OCI-LY7 (cell line): Measurements from ENCODE around the gene SLC66A2. TPM values are rescaled to one million over a fixed set of nuclear protein-coding genes. Genes with fewer than 3 reads are reported as not detected.

Experiments
- BruUV-seq: library from RNA; stranded (reverse); fragments of 400-500 nt; replicated peaks from 2 replicates; lab custom pipeline; 2021; lab: Mats Ljungman, UMichigan
- CTCF ChIA-PET: fragments of 300-600 bp; sonication (Branson Sonifier 250); formaldehyde crosslinking; loops from one replicate; lab custom pipeline; 2022; ENCODE audit warnings: antibody characterized with exemption; ENCODE audit not compliant: unreplicated experiment; lab: Charles Lee
- POLR2A ChIA-PET: fragments of 300-600 bp; sonication (Branson Sonifier 250); formaldehyde crosslinking; loops from one replicate; lab custom pipeline; 2022; ENCODE audit warnings: antibody characterized with exemption; lab: Charles Lee
- DNase-seq: peaks from one replicate; pipeline ENCODE4 v3.0.0-alpha.2; 2015; ENCODE audit warnings: low spot score
- H2AFZ ChIP-seq: fragments of 200-600 bp; sonication (generic), shearing (Covaris generic); 2 replicates; pipeline ENCODE4 v1.6.1; 2014; ENCODE audit warnings: mild to moderate bottlenecking, antibody characterized with exemption, low read length, moderate library complexity
- H3K27ac ChIP-seq: fragments of 200-600 bp; sonication (generic); 2 replicates; pipeline ENCODE4 v1.5.1; 2014; ENCODE audit warnings: mixed run types, low read depth, mild to moderate bottlenecking, moderate library complexity, low read length, inconsistent platforms; ENCODE audit not compliant: poor library complexity, severe bottlenecking
- H3K36me3 ChIP-seq: fragments of 200-600 bp; sonication (generic); 2 replicates; pipeline ENCODE4 v1.6.1; 2014; ENCODE audit warnings: mild to moderate bottlenecking, antibody characterized with exemption, low read length, moderate library complexity, mixed read lengths; ENCODE audit not compliant: insufficient read depth
- H3K4me1 ChIP-seq: fragments of 200-600 bp; sonication (generic); 2 replicates; pipeline ENCODE4 v1.5.1; 2014; ENCODE audit warnings: mild to moderate bottlenecking, low read length; ENCODE audit not compliant: insufficient read depth, poor library complexity, severe bottlenecking
- H3K4me2 ChIP-seq: fragments of 200-600 bp; sonication (generic); 2 replicates; pipeline ENCODE4 v1.6.1; 2014; ENCODE audit warnings: mild to moderate bottlenecking, low read length
- H3K4me3 ChIP-seq: fragments of 200-600 bp; sonication (generic); 2 replicates; pipeline ENCODE4 v1.5.1; 2014; ENCODE audit warnings: mild to moderate bottlenecking, low read depth, low read length; ENCODE audit not compliant: poor library complexity, severe bottlenecking
- H3K79me2 ChIP-seq: fragments of 200-600 bp; sonication (generic); 2 replicates; pipeline ENCODE4 v1.6.1; 2016; ENCODE audit warnings: low read depth, mild to moderate bottlenecking, low read length, moderate library complexity, mixed read lengths; ENCODE audit not compliant: insufficient read depth
- H3K9me2 ChIP-seq: fragments of 200-600 bp; sonication (generic); 2 replicates; pipeline ENCODE4 v1.6.1; 2016; ENCODE audit warnings: mild to moderate bottlenecking, low read length, mixed read lengths; ENCODE audit not compliant: insufficient read depth
- H3K9me3 ChIP-seq: fragments of 200-600 bp; sonication (generic); 2 replicates; pipeline ENCODE4 v1.6.1; 2014; ENCODE audit warnings: mild to moderate bottlenecking, mixed run types, low read length, mixed read lengths
- H4K20me1 ChIP-seq: fragments of 200-600 bp; sonication (generic); 2 replicates; pipeline ENCODE4 v1.6.1; 2014; ENCODE audit warnings: mild to moderate bottlenecking, antibody characterized with exemption, low read length, moderate library complexity, mixed read lengths; ENCODE audit not compliant: insufficient read depth
- EZH2phosphoT487 ChIP-seq: fragments of 200-600 bp; sonication (generic); IDR thresholded peaks from 2 replicates; pipeline ENCODE4 v1.6.1; 2018; ENCODE audit warnings: low read depth, borderline replicate concordance, mild to moderate bottlenecking, mixed run types, antibody characterized with exemption, low read length, moderate library complexity, mixed read lengths
- intact Hi-C: fragments of 100-400 bp; cut with micrococcal nuclease; formaldehyde crosslinking; loops from one replicate; pipeline ENCODE4 v1.10.0; 2022; ENCODE audit not compliant: unreplicated experiment
- total RNA-seq, 2 experiments: library from RNA; depleted of rRNA in 1 of 2; stranded (reverse); fragments of >200 nt in 1 of 2; shearing (Covaris generic) in 1 of 2; gene quantifications; 2 replicates each; pipeline ENCODE4 v1.2.3, GENCODE V29; 2014 to 2022
- TF ChIP-seq, protein P1 (sequence below): fragments of 200-600 bp; sonication (generic); conservative IDR thresholded peaks from 2 replicates; pipeline ENCODE4 v1.5.1; 2014; ENCODE audit warnings: mild to moderate bottlenecking, antibody characterized with exemption, low read length, moderate library complexity, mixed read lengths

Gene SLC66A2
- total RNA-seq, 2 experiments from 2014 or later = 14.5 to 17.9 TPM

DNA sequence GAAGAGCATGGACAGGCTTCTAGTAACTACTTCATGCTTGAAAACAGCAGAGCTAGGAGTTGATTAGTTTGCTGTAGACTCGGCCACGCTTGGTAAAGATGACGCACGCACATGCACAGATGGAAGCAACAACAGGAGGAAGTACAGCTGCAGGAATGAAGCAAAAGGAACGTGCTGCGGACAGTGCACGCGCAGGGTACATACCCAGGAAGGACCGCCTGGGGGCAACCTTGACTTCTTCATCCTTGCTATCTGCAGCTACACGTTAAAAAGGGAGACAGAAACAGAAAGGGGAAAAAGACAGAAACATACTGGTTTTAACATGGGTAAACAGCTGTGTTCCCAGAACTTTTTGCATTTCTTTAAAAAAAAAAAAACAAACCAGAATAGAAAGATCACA lies 17.7 kb downstream of the SLC66A2 start:
- H3K36me3 ChIP-seq = peaks cover 37% of the 10 kb centered on the region
- H3K27ac ChIP-seq = no peak overlapping the region
- intact Hi-C loops = no loop called here
- DNase-seq = no peak
- TF ChIP-seq EZH2phosphoT487 = no peak
- TF ChIP-seq, protein P1, sequence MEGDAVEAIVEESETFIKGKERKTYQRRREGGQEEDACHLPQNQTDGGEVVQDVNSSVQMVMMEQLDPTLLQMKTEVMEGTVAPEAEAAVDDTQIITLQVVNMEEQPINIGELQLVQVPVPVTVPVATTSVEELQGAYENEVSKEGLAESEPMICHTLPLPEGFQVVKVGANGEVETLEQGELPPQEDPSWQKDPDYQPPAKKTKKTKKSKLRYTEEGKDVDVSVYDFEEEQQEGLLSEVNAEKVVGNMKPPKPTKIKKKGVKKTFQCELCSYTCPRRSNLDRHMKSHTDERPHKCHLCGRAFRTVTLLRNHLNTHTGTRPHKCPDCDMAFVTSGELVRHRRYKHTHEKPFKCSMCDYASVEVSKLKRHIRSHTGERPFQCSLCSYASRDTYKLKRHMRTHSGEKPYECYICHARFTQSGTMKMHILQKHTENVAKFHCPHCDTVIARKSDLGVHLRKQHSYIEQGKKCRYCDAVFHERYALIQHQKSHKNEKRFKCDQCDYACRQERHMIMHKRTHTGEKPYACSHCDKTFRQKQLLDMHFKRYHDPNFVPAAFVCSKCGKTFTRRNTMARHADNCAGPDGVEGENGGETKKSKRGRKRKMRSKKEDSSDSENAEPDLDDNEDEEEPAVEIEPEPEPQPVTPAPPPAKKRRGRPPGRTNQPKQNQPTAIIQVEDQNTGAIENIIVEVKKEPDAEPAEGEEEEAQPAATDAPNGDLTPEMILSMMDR = peak; percentile 29; the same call in 1 of the 2 replicates
- no TSS peak for BruUV-seq
- H3K9me3 ChIP-seq = peaks cover 24% of the 10 kb centered on the region; the same call in 1 of the 2 replicates
- no peaks in the 10 kb centered on the region for H3K9me2 ChIP-seq
- no peak overlapping the region for H3K4me2 ChIP-seq
- 0 out of 2 replicates have a peak, but pooled peaks cover 5% of the 10 kb centered on the region for H3K79me2 ChIP-seq
- H3K4me3 ChIP-seq = no peak overlapping the region
- no peak overlapping the region for H2AFZ ChIP-seq
- POLR2A ChIA-PET = no interaction called here
- CTCF ChIA-PET = no interaction called here
- H4K20me1 ChIP-seq = no peaks in the 10 kb centered on the region
- no peaks in the 10 kb centered on the region for H3K4me1 ChIP-seq

DNA sequence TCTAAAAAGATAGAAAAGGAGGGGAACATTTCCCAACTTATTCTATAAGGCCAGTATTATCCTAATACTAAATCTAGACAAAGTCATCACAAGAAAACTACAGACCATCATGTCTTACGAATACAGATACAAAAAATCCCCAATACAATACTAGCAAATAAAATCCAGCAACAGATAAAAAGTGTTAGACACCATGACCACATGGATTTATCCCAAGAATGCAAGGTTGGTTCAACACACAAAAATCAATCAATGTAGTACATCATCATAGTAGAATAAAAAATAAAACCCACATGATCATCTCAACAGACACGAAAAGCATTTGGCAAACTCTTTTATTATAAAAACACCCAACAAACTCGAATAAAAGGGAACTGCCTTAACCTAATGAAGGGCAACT lies 18.5 kb downstream of the SLC66A2 start:
- no peak overlapping the region for H2AFZ ChIP-seq
- ChIA-PET POLR2A (no interaction called here), CTCF (no interaction called here)
- H3K4me2 ChIP-seq = no peak overlapping the region
- DNase-seq = no peak
- H3K9me2 ChIP-seq = no peaks in the 10 kb centered on the region
- no peaks in the 10 kb centered on the region for H4K20me1 ChIP-seq
- no TSS peak for BruUV-seq
- no peak overlapping the region for H3K4me3 ChIP-seq
- peaks cover 40% of the 10 kb centered on the region for H3K36me3 ChIP-seq
- H3K4me1 ChIP-seq = no peaks in the 10 kb centered on the region
- H3K27ac ChIP-seq = no peak overlapping the region
- 0 out of 2 replicates have a peak, but pooled peaks cover 5% of the 10 kb centered on the region for H3K79me2 ChIP-seq
- H3K9me3 ChIP-seq = peaks cover 24% of the 10 kb centered on the region; the same call in 1 of the 2 replicates
- intact Hi-C loops = no loop called here
- TF ChIP-seq, protein P1 = no peak
- TF ChIP-seq EZH2phosphoT487 = no peak

DNA sequence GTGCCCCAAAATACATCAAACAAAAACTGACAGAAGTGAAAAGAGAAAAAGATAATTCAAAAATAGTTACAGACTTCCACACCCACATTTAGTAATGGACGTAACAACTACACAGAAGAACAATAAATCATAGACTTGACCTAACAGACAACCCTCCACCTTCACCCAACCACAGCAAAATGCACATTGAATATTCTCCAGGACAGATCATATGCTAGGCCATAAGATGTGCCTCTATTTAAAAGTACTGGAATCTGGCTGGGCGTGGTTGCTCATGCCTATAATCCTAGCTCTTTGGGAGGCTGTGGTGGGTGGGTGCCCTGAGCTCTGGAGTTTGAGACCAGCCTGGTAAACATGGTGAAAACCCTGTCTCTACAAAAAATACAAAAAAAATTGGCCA lies 20.0 kb downstream of the SLC66A2 start:
- Histone ChIP-seq H2AFZ (no peak overlapping the region), H3K9me2 (no peaks in the 10 kb centered on the region), H4K20me1 (no peaks in the 10 kb centered on the region), H3K36me3 (peaks cover 40% of the 10 kb centered on the region), H3K9me3 (peaks cover 24% of the 10 kb centered on the region; the same call in 1 of the 2 replicates), H3K4me1 (no peaks in the 10 kb centered on the region), H3K4me2 (no peak overlapping the region), H3K27ac (no peak overlapping the region), H3K79me2 (0 out of 2 replicates have a peak, but pooled peaks cover 5% of the 10 kb centered on the region), H3K4me3 (no peak overlapping the region)
- no TSS peak for BruUV-seq
- TF ChIP-seq, protein P1 = no peak
- POLR2A ChIA-PET = no interaction called here
- intact Hi-C loops = no loop called here
- no peak for DNase-seq
- CTCF ChIA-PET = no interaction called here
